GM23338 (cell line): Measurements from ENCODE around the gene UNC93A. TPM values are rescaled to one million over a fixed set of nuclear protein-coding genes. Genes with fewer than 3 reads are reported as not detected.

Experiments used
- ATAC-seq: fragments of 200-7000 bp; cut with Tn5 transposase; 3 replicates; pipeline ENCODE4 v1.9.1; 2020
- DNase-seq: peaks from one replicate; pipeline ENCODE4 v3.0.0-alpha.2; 2015; ENCODE audit warnings: low spot score
- H2AFZ ChIP-seq: fragments of 200-600 bp; sonication (generic); 2 replicates; pipeline ENCODE4 v1.8.0; 2016; ENCODE audit warnings: antibody characterized with exemption, mild to moderate bottlenecking, moderate library complexity
- H3F3A ChIP-seq: fragments of 200-600 bp; sonication (generic); replicated peaks from 2 replicates; pipeline ENCODE4 v1.8.0; 2017; ENCODE audit warnings: antibody characterized with exemption, mixed run types, low read depth
- H3K27ac ChIP-seq: fragments of 200-600 bp; sonication (generic); 2 replicates; pipeline ENCODE4 v1.6.1; 2016; ENCODE audit warnings: low read depth
- H3K27me3 ChIP-seq: fragments of 200-600 bp; sonication (generic); 2 replicates; pipeline ENCODE4 v1.8.0; 2016; ENCODE audit warnings: mild to moderate bottlenecking, mixed run types, moderate library complexity; ENCODE audit not compliant: insufficient read depth
- H3K36me3 ChIP-seq: fragments of 200-600 bp; sonication (generic); 2 replicates; pipeline ENCODE4 v1.8.0; 2016; ENCODE audit warnings: mild to moderate bottlenecking; ENCODE audit not compliant: insufficient read depth
- H3K4me1 ChIP-seq: fragments of 200-600 bp; sonication (generic); 2 replicates; pipeline ENCODE4 v1.8.0; 2016; ENCODE audit warnings: mild to moderate bottlenecking, moderate library complexity; ENCODE audit not compliant: insufficient read depth
- H3K4me2 ChIP-seq: fragments of 200-600 bp; sonication (generic); 2 replicates; pipeline ENCODE4 v1.7.1; 2017; ENCODE audit warnings: mixed run types
- H3K4me3 ChIP-seq: fragments of 200-600 bp; sonication (generic); 2 replicates; pipeline ENCODE4 v1.6.1; 2016; ENCODE audit warnings: mixed run types
- H3K79me2 ChIP-seq: fragments of 200-600 bp; sonication (generic); replicated peaks from 2 replicates; pipeline ENCODE4 v1.8.0; 2017; ENCODE audit warnings: mild to moderate bottlenecking; ENCODE audit not compliant: insufficient read depth
- H3K9me2 ChIP-seq: fragments of 200-600 bp; sonication (generic); 2 replicates; pipeline ENCODE4 v1.8.0; 2017; ENCODE audit not compliant: insufficient read depth
- H4K20me1 ChIP-seq: fragments of 200-600 bp; sonication (generic); replicated peaks from 2 replicates; pipeline ENCODE4 v1.8.0; 2017; ENCODE audit warnings: mild to moderate bottlenecking; ENCODE audit not compliant: insufficient read depth
- H3K27ac Mint-ChIP-seq: 2 replicates; pipeline ENCODE4 v1.8.0; 2020; ENCODE audit warnings: inconsistent platforms, mild to moderate bottlenecking, moderate library complexity, mixed read lengths
- H3K27me3 Mint-ChIP-seq: 3 replicates; pipeline ENCODE4 v1.8.0; 2022; ENCODE audit warnings: low read depth, mild to moderate bottlenecking, moderate library complexity, mixed read lengths, inconsistent platforms; ENCODE audit not compliant: insufficient read depth, poor library complexity
- H3K36me3 Mint-ChIP-seq: 3 replicates; pipeline ENCODE4 v1.8.0; 2021; ENCODE audit warnings: low read depth, mild to moderate bottlenecking, inconsistent platforms, moderate library complexity, mixed read lengths
- H3K4me1 Mint-ChIP-seq: 3 replicates; pipeline ENCODE4 v1.8.0; 2020; ENCODE audit warnings: mild to moderate bottlenecking, inconsistent platforms, mixed read lengths
- H3K4me3 Mint-ChIP-seq: 3 replicates; pipeline ENCODE4 v1.8.0; 2021; ENCODE audit warnings: moderate library complexity, mild to moderate bottlenecking, inconsistent platforms, mixed read lengths
- H3K9me3 Mint-ChIP-seq: 3 replicates; pipeline ENCODE4 v1.8.0; 2020; ENCODE audit warnings: moderate library complexity, mild to moderate bottlenecking, inconsistent platforms, mixed read lengths
- CREB1 ChIP-seq: fragments of 250-450 bp; sonication (Bioruptor Pico); IDR thresholded peaks from 2 replicates; pipeline ENCODE4 v1.5.0; 2020; ENCODE audit warnings: low read depth, mild to moderate bottlenecking, moderate library complexity
- CTCF ChIP-seq, 2 experiments: fragments of 200-600 bp in 1 of 2; sonication (generic) in 1 of 2; conservative IDR thresholded peaks; 2 replicates each; pipeline versions ENCODE4 v1.5.1 to v1.6.1; 2016 to 2017; ENCODE audit warnings: antibody characterized with exemption in 2 of 2, low read depth in 2 of 2, mild to moderate bottlenecking in 2 of 2, moderate library complexity in 1 of 2
- EZH2 ChIP-seq: fragments of 200-600 bp; sonication (generic); IDR thresholded peaks from one replicate; pipeline ENCODE4 v1.8.0; 2017; ENCODE audit warnings: antibody characterized with exemption, mild to moderate bottlenecking, low read depth; ENCODE audit not compliant: unreplicated experiment
- EZH2phosphoT487 ChIP-seq: fragments of 200-600 bp; sonication (generic); IDR thresholded peaks from one replicate; pipeline ENCODE4 v1.8.1; 2018; ENCODE audit warnings: antibody characterized with exemption; ENCODE audit not compliant: unreplicated experiment
- JUNB ChIP-seq: IDR thresholded peaks from one replicate; pipeline ENCODE4 v1.6.1; 2016; ENCODE audit warnings: antibody characterized with exemption; ENCODE audit not compliant: unreplicated experiment
- STAT1 ChIP-seq: IDR thresholded peaks from one replicate; pipeline ENCODE4 v1.6.1; 2016; ENCODE audit warnings: antibody characterized with exemption; ENCODE audit not compliant: unreplicated experiment
- ZNF331 ChIP-seq: fragments of 250-450 bp; sonication (Bioruptor Pico); IDR thresholded peaks from 2 replicates; pipeline ENCODE4 v1.5.0; 2020; ENCODE audit warnings: low read depth, mild to moderate bottlenecking, moderate library complexity
- polyA plus RNA-seq: library from polyadenylated mRNA; unstranded; fragments of >200 nt; fragmentation: Nextera tagmentation; extraction: Ambion mirVana; gene quantifications from 2 replicates; pipeline ENCODE4 v1.2.1, GENCODE V29; 2016
- total RNA-seq: library from RNA; depleted of rRNA; stranded (reverse); fragments of >200 nt; shearing (Covaris generic); gene quantifications from 2 replicates; pipeline ENCODE4 v1.2.3, GENCODE V29; 2014

UNC93A gene
- total and polyA plus RNA-seq, 2 experiments from 2014 or later = 0.18 to 0.28 TPM

GRCh38 chr6:167341038-167341583 lies 50.0 kb downstream of the UNC93A start:
- peaks cover 10% of the 10 kb centered on the region for H3F3A ChIP-seq
- no peaks in the 10 kb centered on the region for H3K27me3 ChIP-seq
- H3K4me2 ChIP-seq = no peak overlapping the region
- Mint-ChIP-seq H3K9me3 (no peaks in the 10 kb centered on the region), H3K27ac (no peak overlapping the region), H3K4me1 (peaks cover 3% of the 10 kb centered on the region; the same call in 1 of the 3 replicates), H3K27me3 (peaks cover 5% of the 10 kb centered on the region), H3K36me3 (no peaks in the 10 kb centered on the region), H3K4me3 (no peak overlapping the region)
- H2AFZ ChIP-seq = no peak overlapping the region
- H3K79me2 ChIP-seq = no peaks in the 10 kb centered on the region
- ATAC-seq = no peak
- no peak overlapping the region for H3K4me3 ChIP-seq
- H3K27ac ChIP-seq = no peak overlapping the region
- TF ChIP-seq JUNB = no peak
- no peak for TF ChIP-seq CREB1 (CRISPR knock-in tag)
- H3K4me1 ChIP-seq = no peaks in the 10 kb centered on the region
- no peaks in the 10 kb centered on the region for H3K36me3 ChIP-seq
- DNase-seq = no peak
- H3K9me2 ChIP-seq = peaks cover 5% of the 10 kb centered on the region; the same call in 1 of the 2 replicates
- no peaks in the 10 kb centered on the region for H4K20me1 ChIP-seq

- Histone ChIP-seq H4K20me1 (no peaks in the 10 kb centered on the region), H3K4me1 (no peaks in the 10 kb centered on the region), H2AFZ (no peak overlapping the region), H3K27ac (no peak overlapping the region), H3K4me2 (no peak overlapping the region), H3K9me2 (peaks cover 5% of the 10 kb centered on the region; the same call in 1 of the 2 replicates), H3F3A (peaks cover 10% of the 10 kb centered on the region), H3K4me3 (no peak overlapping the region), H3K79me2 (no peaks in the 10 kb centered on the region), H3K27me3 (no peaks in the 10 kb centered on the region), H3K36me3 (no peaks in the 10 kb centered on the region)
- no peak overlapping the region for H3K4me3 Mint-ChIP-seq
- DNase-seq (no peak), ATAC-seq (no peak)
- TF ChIP-seq ZNF331 (no peak), EZH2 (no peak), STAT1 (no peak)
- peaks cover 3% of the 10 kb centered on the region for H3K27me3 Mint-ChIP-seq
- no peak overlapping the region for H3K27ac Mint-ChIP-seq
- peaks cover 3% of the 10 kb centered on the region; the same call in 1 of the 3 replicates for H3K4me1 Mint-ChIP-seq
- H3K36me3 Mint-ChIP-seq = no peaks in the 10 kb centered on the region
- H3K9me3 Mint-ChIP-seq = no peaks in the 10 kb centered on the region
Measured at GRCh38 chr6:167341665-167342655, 50.8 kb downstream of the UNC93A start.

GRCh38 chr6:167342879-167343610 lies 51.9 kb downstream of the UNC93A start:
- Mint-ChIP-seq H3K36me3 (no peaks in the 10 kb centered on the region), H3K27ac (no peak overlapping the region), H3K4me1 (peaks cover 3% of the 10 kb centered on the region; the same call in 1 of the 3 replicates), H3K27me3 (peaks cover 2% of the 10 kb centered on the region), H3K4me3 (no peak overlapping the region), H3K9me3 (no peaks in the 10 kb centered on the region)
- Histone ChIP-seq H3K79me2 (no peaks in the 10 kb centered on the region), H4K20me1 (no peaks in the 10 kb centered on the region), H3F3A (peaks cover 4% of the 10 kb centered on the region), H3K27me3 (no peaks in the 10 kb centered on the region), H3K4me1 (no peaks in the 10 kb centered on the region), H3K36me3 (no peaks in the 10 kb centered on the region), H3K9me2 (0 out of 2 replicates have a peak, but pooled peaks cover under 1% of the 10 kb centered on the region), H3K27ac (no peak overlapping the region), H3K4me2 (no peak overlapping the region), H3K4me3 (no peak overlapping the region), H2AFZ (no peak overlapping the region)
- ATAC-seq (no peak), DNase-seq (no peak)
- TF ChIP-seq JUNB (no peak), EZH2 (no peak), CREB1 (CRISPR knock-in tag) (no peak), STAT1 (no peak), EZH2phosphoT487 (no peak), CTCF (conservative IDR thresholded peaks at IDR 0.05; ENCODE audit: low read depth in 2 of 2) (no peak), ZNF331 (no peak)
